Liver (tissue), 9 donors: Measurements from ENCODE around the gene REEP1. TPM values are rescaled to one million over a fixed set of nuclear protein-coding genes. Genes with fewer than 3 reads are reported as not detected.
"Not testable (repeated sequence)": the region's sequence is repeated elsewhere in the genome, so short reads cannot be mapped to it uniquely, and the experiment has no call there.

Experiments used
- DNase-seq: peaks from one replicate; pipeline ENCODE4 v3.0.0-alpha.2; 2017; ENCODE audit warnings: low spot score
- H3K27ac ChIP-seq, 2 donors: one replicate each; pipeline ENCODE4 v1.7.0; 2013; ENCODE audit warnings: inconsistent platforms in 2 of 2, low read length in 2 of 2, control low read depth in 1 of 2, low read depth in 1 of 2, mild to moderate bottlenecking in 1 of 2
- H3K27me3 ChIP-seq, 4 donors: one replicate each; pipeline versions ENCODE4 v1.6.1 to v1.7.0; 2013; ENCODE audit warnings: low read length in 3 of 4, inconsistent platforms in 1 of 4, mild to moderate bottlenecking in 1 of 4, moderate library complexity in 1 of 4; ENCODE audit not compliant: control insufficient read depth in 4 of 4, insufficient read depth in 4 of 4
- H3K36me3 ChIP-seq, 4 donors: one replicate each; pipeline versions ENCODE4 v1.6.1 to v1.7.0; 2013; ENCODE audit warnings: low read length in 3 of 4, mild to moderate bottlenecking in 3 of 4, low read depth in 1 of 4, moderate library complexity in 1 of 4; ENCODE audit not compliant: control insufficient read depth in 4 of 4, insufficient read depth in 3 of 4
- H3K4me1 ChIP-seq, 4 donors: one replicate each; pipeline versions ENCODE4 v1.6.1 to v1.7.0; 2013; ENCODE audit warnings: low read length in 3 of 4, mild to moderate bottlenecking in 3 of 4, moderate library complexity in 1 of 4; ENCODE audit not compliant: control insufficient read depth in 4 of 4, insufficient read depth in 4 of 4
- H3K4me3 ChIP-seq, 3 donors: one replicate each; pipeline versions ENCODE4 v1.6.1 to v1.7.0; 2013; ENCODE audit warnings: low read length in 3 of 3, control low read depth in 1 of 3, low read depth in 1 of 3, mild to moderate bottlenecking in 1 of 3
- H3K9ac ChIP-seq, 2 donors: one replicate each; pipeline ENCODE4 v1.7.0; 2013; ENCODE audit warnings: low read length in 2 of 2, mild to moderate bottlenecking in 2 of 2, moderate library complexity in 2 of 2, control low read depth in 1 of 2, low read depth in 1 of 2
- H3K9me3 ChIP-seq, 4 donors: one replicate each; pipeline versions ENCODE4 v1.6.1 to v1.7.0; 2013; ENCODE audit warnings: low read length in 3 of 4; ENCODE audit not compliant: control insufficient read depth in 4 of 4
- EGR1 ChIP-seq, 2 donors: IDR thresholded peaks; 2 replicates each; pipeline ENCODE4 v1.6.1; 2016 to 2018; ENCODE audit warnings: antibody characterized with exemption in 2 of 2, low read depth in 2 of 2
- FOXA1 ChIP-seq: IDR thresholded peaks from 2 replicates; pipeline ENCODE4 v1.6.1; 2016; ENCODE audit warnings: antibody characterized with exemption
- FOXA2 ChIP-seq: IDR thresholded peaks from 2 replicates; pipeline ENCODE4 v1.6.1; 2016; ENCODE audit warnings: antibody characterized with exemption
- GABPA ChIP-seq, 2 donors: IDR thresholded peaks in 1 of 2; conservative IDR thresholded peaks in 1 of 2; 2 replicates each; pipeline ENCODE4 v1.6.1; 2016; ENCODE audit warnings: antibody characterized with exemption in 2 of 2, mild to moderate bottlenecking in 1 of 2, moderate library complexity in 1 of 2
- HNF4A ChIP-seq, 2 donors: conservative IDR thresholded peaks; 2 replicates each; pipeline ENCODE4 v1.6.1; 2016; ENCODE audit warnings: antibody characterized with exemption in 2 of 2, mild to moderate bottlenecking in 2 of 2
- HNF4G ChIP-seq: IDR thresholded peaks from 2 replicates; pipeline ENCODE4 v1.6.1; 2016; ENCODE audit warnings: antibody characterized with exemption
- NR2F2 ChIP-seq: IDR thresholded peaks from 2 replicates; pipeline ENCODE4 v1.6.1; 2016; ENCODE audit warnings: antibody characterized with exemption
- RAD21 ChIP-seq, 2 donors: IDR thresholded peaks; 2 replicates each; pipeline ENCODE4 v1.6.1; 2016; ENCODE audit warnings: antibody characterized with exemption in 2 of 2, mild to moderate bottlenecking in 2 of 2
- RXRA ChIP-seq, 2 donors: IDR thresholded peaks; 2 replicates each; pipeline ENCODE4 v1.6.1; 2017 to 2018; ENCODE audit warnings: antibody characterized with exemption in 2 of 2, mild to moderate bottlenecking in 1 of 2
- SP1 ChIP-seq: IDR thresholded peaks from 2 replicates; pipeline ENCODE4 v1.6.1; 2018; ENCODE audit warnings: antibody characterized with exemption, mild to moderate bottlenecking
- WGBS: extraction: QIAGEN DNeasy Blood & Tissue Kit; methylation state at CpG from one replicate; pipeline ENCODE4 v1.1.7; 2013; 5-methylcytosine and 5-hydroxymethylcytosine counted together
- polyA plus RNA-seq, 2 donors: library from polyadenylated mRNA; stranded (reverse) in 1 of 2; unstranded in 1 of 2; fragments of 200-250 nt in 1 of 2; fragments of >200 nt in 1 of 2; fragmentation: Nextera tagmentation in 1 of 2; extraction: Ambion mirVana in 1 of 2; gene quantifications; one replicate each; pipeline versions ENCODE4 v1.2.1 to v1.2.3, GENCODE V29; 2013 to 2015
- total RNA-seq, 2 donors: library from RNA; depleted of rRNA; stranded (reverse); fragments of >200 nt; gene quantifications; one replicate each; pipeline ENCODE4 v1.2.3, GENCODE V29; 2014
- TF ChIP-seq, protein P1 (sequence below): fragments of 150-350 bp; IDR thresholded peaks from 2 replicates; pipeline ENCODE4 v1.5.1; 2017; ENCODE audit warnings: improper control_type of control experiment, low read depth, low read length; ENCODE audit not compliant: missing input control
- TF ChIP-seq, protein P2 (sequence below): IDR thresholded peaks from 2 replicates; pipeline ENCODE4 v1.6.1; 2016; ENCODE audit warnings: antibody characterized with exemption
- TF ChIP-seq, protein P3 (sequence below): IDR thresholded peaks from 2 replicates; pipeline ENCODE4 v1.6.1; 2016; ENCODE audit warnings: antibody characterized with exemption, mild to moderate bottlenecking
- donor health status: healthy.
- donor health status: healthy.
- donor health status: healthy.
- donor health status: healthy.
- donor health status: healthy.

Gene REEP1
- total and polyA plus RNA-seq, 4 donors, result 0.46 to 1.7 (median 0.89) TPM

DNA sequence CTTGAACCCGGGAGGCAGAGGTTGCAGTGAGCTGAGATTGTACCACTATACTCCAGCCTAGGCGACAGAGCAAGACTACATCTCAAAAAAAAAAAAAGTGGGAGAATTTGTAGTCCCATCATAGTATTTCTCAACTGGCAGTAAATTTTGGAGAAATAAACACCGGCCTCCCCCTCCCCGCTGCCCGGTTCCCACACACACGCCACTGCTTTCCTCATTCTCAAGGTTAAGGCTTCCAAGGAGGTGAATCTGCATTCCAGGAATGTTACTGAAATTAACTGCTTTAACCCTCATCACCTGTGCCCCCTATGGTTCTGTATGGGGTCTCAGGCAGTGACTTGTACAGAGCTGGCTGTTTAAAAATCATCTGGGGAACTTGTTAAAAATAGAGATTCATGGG, 88.2 kb downstream of the REEP1 start:
- Histone ChIP-seq H3K27me3 (no peaks in the 10 kb centered on the region), H3K36me3 (no peaks in the 10 kb centered on the region), H3K27ac (no peak overlapping the region), H3K4me1 (no peaks in the 10 kb centered on the region), H3K9me3 (no peaks in the 10 kb centered on the region), H3K4me3 (no peak overlapping the region), H3K9ac (no peak overlapping the region)
- TF ChIP-seq HNF4G (no peak), RAD21 (IDR thresholded peaks at IDR 0.05) (no peak), SP1 (no peak), HNF4A (conservative IDR thresholded peaks at IDR 0.05) (no peak), FOXA2 (no peak), GABPA (IDR thresholded peaks at IDR 0.05 in 1 of 2, conservative IDR thresholded peaks at IDR 0.05 in 1 of 2) (no peak), FOXA1 (no peak), RXRA (IDR thresholded peaks at IDR 0.05) (no peak), NR2F2 (no peak), EGR1 (IDR thresholded peaks at IDR 0.05; ENCODE audit: low read depth in 2 of 2) (no peak)
- TF ChIP-seq, protein P1, sequence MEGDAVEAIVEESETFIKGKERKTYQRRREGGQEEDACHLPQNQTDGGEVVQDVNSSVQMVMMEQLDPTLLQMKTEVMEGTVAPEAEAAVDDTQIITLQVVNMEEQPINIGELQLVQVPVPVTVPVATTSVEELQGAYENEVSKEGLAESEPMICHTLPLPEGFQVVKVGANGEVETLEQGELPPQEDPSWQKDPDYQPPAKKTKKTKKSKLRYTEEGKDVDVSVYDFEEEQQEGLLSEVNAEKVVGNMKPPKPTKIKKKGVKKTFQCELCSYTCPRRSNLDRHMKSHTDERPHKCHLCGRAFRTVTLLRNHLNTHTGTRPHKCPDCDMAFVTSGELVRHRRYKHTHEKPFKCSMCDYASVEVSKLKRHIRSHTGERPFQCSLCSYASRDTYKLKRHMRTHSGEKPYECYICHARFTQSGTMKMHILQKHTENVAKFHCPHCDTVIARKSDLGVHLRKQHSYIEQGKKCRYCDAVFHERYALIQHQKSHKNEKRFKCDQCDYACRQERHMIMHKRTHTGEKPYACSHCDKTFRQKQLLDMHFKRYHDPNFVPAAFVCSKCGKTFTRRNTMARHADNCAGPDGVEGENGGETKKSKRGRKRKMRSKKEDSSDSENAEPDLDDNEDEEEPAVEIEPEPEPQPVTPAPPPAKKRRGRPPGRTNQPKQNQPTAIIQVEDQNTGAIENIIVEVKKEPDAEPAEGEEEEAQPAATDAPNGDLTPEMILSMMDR, result no peak
- TF ChIP-seq, protein P2, sequence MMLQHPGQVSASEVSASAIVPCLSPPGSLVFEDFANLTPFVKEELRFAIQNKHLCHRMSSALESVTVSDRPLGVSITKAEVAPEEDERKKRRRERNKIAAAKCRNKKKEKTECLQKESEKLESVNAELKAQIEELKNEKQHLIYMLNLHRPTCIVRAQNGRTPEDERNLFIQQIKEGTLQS, result no peak
- TF ChIP-seq, protein P3, sequence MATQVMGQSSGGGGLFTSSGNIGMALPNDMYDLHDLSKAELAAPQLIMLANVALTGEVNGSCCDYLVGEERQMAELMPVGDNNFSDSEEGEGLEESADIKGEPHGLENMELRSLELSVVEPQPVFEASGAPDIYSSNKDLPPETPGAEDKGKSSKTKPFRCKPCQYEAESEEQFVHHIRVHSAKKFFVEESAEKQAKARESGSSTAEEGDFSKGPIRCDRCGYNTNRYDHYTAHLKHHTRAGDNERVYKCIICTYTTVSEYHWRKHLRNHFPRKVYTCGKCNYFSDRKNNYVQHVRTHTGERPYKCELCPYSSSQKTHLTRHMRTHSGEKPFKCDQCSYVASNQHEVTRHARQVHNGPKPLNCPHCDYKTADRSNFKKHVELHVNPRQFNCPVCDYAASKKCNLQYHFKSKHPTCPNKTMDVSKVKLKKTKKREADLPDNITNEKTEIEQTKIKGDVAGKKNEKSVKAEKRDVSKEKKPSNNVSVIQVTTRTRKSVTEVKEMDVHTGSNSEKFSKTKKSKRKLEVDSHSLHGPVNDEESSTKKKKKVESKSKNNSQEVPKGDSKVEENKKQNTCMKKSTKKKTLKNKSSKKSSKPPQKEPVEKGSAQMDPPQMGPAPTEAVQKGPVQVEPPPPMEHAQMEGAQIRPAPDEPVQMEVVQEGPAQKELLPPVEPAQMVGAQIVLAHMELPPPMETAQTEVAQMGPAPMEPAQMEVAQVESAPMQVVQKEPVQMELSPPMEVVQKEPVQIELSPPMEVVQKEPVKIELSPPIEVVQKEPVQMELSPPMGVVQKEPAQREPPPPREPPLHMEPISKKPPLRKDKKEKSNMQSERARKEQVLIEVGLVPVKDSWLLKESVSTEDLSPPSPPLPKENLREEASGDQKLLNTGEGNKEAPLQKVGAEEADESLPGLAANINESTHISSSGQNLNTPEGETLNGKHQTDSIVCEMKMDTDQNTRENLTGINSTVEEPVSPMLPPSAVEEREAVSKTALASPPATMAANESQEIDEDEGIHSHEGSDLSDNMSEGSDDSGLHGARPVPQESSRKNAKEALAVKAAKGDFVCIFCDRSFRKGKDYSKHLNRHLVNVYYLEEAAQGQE, result no peak
- 93% methylated on average over 6 of the region's 6 CpGs for WGBS
- no peak for DNase-seq

GRCh38 chr2:86245222-86245621, 92.2 kb downstream of the REEP1 start:
- not testable (repeated sequence) for DNase-seq, H3K36me3 ChIP-seq, H3K9ac ChIP-seq, H3K27ac ChIP-seq, H3K9me3 ChIP-seq, H3K4me3 ChIP-seq, H3K27me3 ChIP-seq, H3K4me1 ChIP-seq
- WGBS, result 94% methylated on average over 5 of the region's 5 CpGs

DNA sequence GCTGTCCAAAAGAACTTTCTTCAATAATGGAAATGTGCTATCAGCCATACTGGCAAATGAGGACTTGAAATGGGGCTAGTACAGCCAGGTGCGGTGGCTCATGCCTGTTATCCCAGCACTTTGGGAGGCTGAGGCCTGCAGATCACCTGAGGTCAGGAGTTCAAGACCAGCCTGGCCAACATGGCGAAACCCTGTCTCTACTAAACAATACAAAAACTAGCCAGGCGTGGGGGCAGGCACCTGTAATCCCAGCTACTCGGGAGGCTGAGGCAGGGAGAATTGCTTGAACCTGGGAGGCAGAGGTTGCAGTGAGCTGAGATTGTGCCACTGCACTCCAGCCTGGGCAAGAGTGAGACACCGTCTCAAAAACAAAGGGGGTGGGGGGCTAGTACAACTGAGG, 92.6 kb downstream of the REEP1 start:
- not testable (repeated sequence) for H3K9ac ChIP-seq, H3K9me3 ChIP-seq, H3K27ac ChIP-seq, H3K4me3 ChIP-seq, H3K36me3 ChIP-seq, H3K27me3 ChIP-seq, DNase-seq, H3K4me1 ChIP-seq
- 98% methylated on average over 5 of the region's 5 CpGs for WGBS
